HepG2 (cell line): ENCODE data around the gene SPIRE1. TPM values are rescaled to one million over a fixed set of nuclear protein-coding genes. Genes with fewer than 3 reads are reported as not detected.

ENCODE experiments used
- ARNTL ChIP-seq: sonication (generic); formaldehyde crosslinking; IDR thresholded peaks from 2 replicates; pipeline ENCODE4 v1.4.0; 2020; ENCODE audit warnings: mild to moderate bottlenecking, missing genetic modification reagents
- CENPT ChIP-seq: sonication (generic); formaldehyde crosslinking; IDR thresholded peaks from 2 replicates; pipeline ENCODE4 v1.8.0; 2022; ENCODE audit warnings: low read depth, mild to moderate bottlenecking, moderate library complexity, missing genetic modification reagents
- CENPX ChIP-seq: sonication (generic); formaldehyde crosslinking; IDR thresholded peaks from 2 replicates; pipeline ENCODE4 v1.9.0; 2021; ENCODE audit warnings: mild to moderate bottlenecking, missing genetic modification reagents, moderate library complexity
- CHCHD3 ChIP-seq: sonication (generic); formaldehyde crosslinking; IDR thresholded peaks from 2 replicates; pipeline ENCODE4 v1.8.0; 2022; ENCODE audit warnings: mild to moderate bottlenecking, missing genetic modification reagents, moderate library complexity
- ETS1 ChIP-seq: sonication (generic); formaldehyde crosslinking; IDR thresholded peaks from 2 replicates; pipeline ENCODE4 v1.4.0; 2020; ENCODE audit warnings: missing genetic modification reagents
- FOXO1 ChIP-seq: sonication (generic); formaldehyde crosslinking; IDR thresholded peaks from 2 replicates; pipeline ENCODE4 v1.4.0; 2020; ENCODE audit warnings: missing genetic modification reagents
- MYNN ChIP-seq: sonication (generic); formaldehyde crosslinking; IDR thresholded peaks from 2 replicates; pipeline ENCODE4 v1.4.0; 2020; ENCODE audit warnings: mild to moderate bottlenecking, low read depth, missing genetic modification reagents
- TCF12 ChIP-seq, 2 experiments: fragments of 450-650 bp in 1 of 2; sonication (generic) in 1 of 2; formaldehyde crosslinking in 1 of 2; IDR thresholded peaks; 2 replicates each; pipeline versions ENCODE4 v1.6.1 to v1.8.0; 2017 to 2022; ENCODE audit warnings: antibody characterized with exemption in 1 of 2, mild to moderate bottlenecking in 1 of 2, missing genetic modification reagents in 1 of 2, moderate library complexity in 1 of 2
- YEATS2 ChIP-seq: sonication (generic); formaldehyde crosslinking; IDR thresholded peaks from 2 replicates; pipeline ENCODE4 v1.4.0; 2020; ENCODE audit warnings: missing genetic modification reagents, borderline replicate concordance
- ZBTB7A ChIP-seq: sonication (generic); formaldehyde crosslinking; IDR thresholded peaks from 2 replicates; pipeline ENCODE4 v1.8.0; 2022; ENCODE audit warnings: mild to moderate bottlenecking, missing genetic modification reagents
- ZMAT5 ChIP-seq: sonication (generic); formaldehyde crosslinking; IDR thresholded peaks from 2 replicates; pipeline ENCODE4 v1.5.0; 2020; ENCODE audit warnings: mild to moderate bottlenecking, low read depth, missing genetic modification reagents, borderline replicate concordance
- ZMYM4 ChIP-seq: sonication (generic); formaldehyde crosslinking; IDR thresholded peaks from 2 replicates; pipeline ENCODE4 v1.8.1; 2023; ENCODE audit warnings: mild to moderate bottlenecking, missing genetic modification reagents
- ZNF598 ChIP-seq: sonication (generic); formaldehyde crosslinking; IDR thresholded peaks from 2 replicates; pipeline ENCODE4 v1.5.1; 2020; ENCODE audit warnings: mild to moderate bottlenecking, missing genetic modification reagents, borderline replicate concordance
- ZNF646 ChIP-seq: sonication (generic); formaldehyde crosslinking; IDR thresholded peaks from 2 replicates; pipeline ENCODE4 v1.9.0; 2021; ENCODE audit warnings: mild to moderate bottlenecking, missing genetic modification reagents
- ZNF710 ChIP-seq: sonication (generic); formaldehyde crosslinking; IDR thresholded peaks from 2 replicates; pipeline ENCODE4 v1.5.0; 2020; ENCODE audit warnings: mild to moderate bottlenecking, missing genetic modification reagents, borderline replicate concordance
- ZNF777 ChIP-seq: sonication (generic); formaldehyde crosslinking; IDR thresholded peaks from 2 replicates; pipeline ENCODE4 v1.4.0; 2020; ENCODE audit warnings: missing genetic modification reagents
- polyA plus RNA-seq, 8 experiments: library from polyadenylated mRNA; depleted of rRNA in 3 of 8; stranded (reverse) in 7 of 8; unstranded in 1 of 8; fragments of >200 nt; fragmentation: Illumina TruSeq in 4 of 8; extraction: Trizol in 4 of 8; gene quantifications; 2 replicates each; pipeline versions ENCODE4 v1.2.1 to v1.2.3, GENCODE V29; 2011 to 2016; ENCODE audit warnings: low read depth in 4 of 8, missing spikeins in 1 of 8, mixed read lengths in 1 of 8; ENCODE audit not compliant: insufficient read depth in 1 of 8
- total RNA-seq, 5 experiments: library from RNA; depleted of rRNA; stranded (reverse); fragments of >200 nt; fragmentation: Illumina TruSeq; extraction: Trizol; gene quantifications; 2 replicates each; pipeline ENCODE4 v1.2.3, GENCODE V29; 2016; ENCODE audit warnings: low read depth in 1 of 5
- TF ChIP-seq, protein P1 (sequence below): sonication (generic); formaldehyde crosslinking; IDR thresholded peaks from 2 replicates; pipeline ENCODE4 v1.8.0; 2023; ENCODE audit warnings: mild to moderate bottlenecking, missing genetic modification reagents

The SPIRE1 gene
- total and polyA plus RNA-seq, 2 of the 13 experiments (the other 11 are each of a cell fraction or from before 2014, with no cell fraction given): 9.9 to 21.3 TPM

DNA sequence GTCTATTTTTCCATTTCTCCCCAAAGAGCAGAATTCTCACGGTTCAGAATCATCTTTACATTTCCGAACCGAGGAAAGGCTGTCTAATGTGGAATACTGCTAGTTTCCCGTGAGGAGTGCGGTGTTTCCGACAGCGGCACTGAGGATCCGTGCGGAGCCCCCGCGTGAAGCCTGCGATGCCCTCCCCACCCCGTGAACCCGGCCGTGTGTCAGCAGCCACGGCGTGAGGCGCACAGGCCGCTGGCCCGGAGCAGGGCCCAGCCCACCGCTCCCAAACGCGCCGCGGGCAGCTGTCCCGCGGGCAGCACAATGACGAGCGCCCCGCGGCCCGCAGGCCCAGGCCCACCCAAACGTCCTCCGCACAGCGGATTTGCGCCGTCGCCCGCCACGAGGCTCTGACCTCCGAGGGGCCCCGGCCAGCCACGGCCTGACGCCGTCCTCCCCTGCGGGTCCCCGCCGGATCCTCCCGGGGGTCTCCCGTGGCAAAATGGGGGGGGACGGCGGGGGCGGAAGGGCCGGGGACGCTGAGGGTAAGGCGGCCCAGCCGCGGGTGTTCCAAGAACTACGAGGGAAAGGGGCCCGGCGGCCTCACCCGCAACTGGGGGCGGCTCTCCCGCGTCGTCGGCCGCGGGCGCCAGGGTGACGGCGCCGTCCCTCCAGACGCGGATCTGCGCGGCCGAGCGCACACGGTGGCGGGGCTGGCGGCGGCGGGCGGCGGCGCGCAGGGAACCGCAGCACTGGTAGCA lies 796 bp downstream of the SPIRE1 start (continued):
- TF ChIP-seq ZNF710 (CRISPR knock-in tag) (0 out of 2 replicates have a peak, but pooled peaks have one; percentile 19), MYNN (CRISPR knock-in tag) (no peak), CENPX (no peak), CHCHD3 (CRISPR knock-in tag) (0 out of 2 replicates have a peak, but pooled peaks have one; percentile 71), ZNF777 (CRISPR knock-in tag) (peak; percentile 86), ARNTL (CRISPR knock-in tag) (peak; percentile 64; the same call in 1 of the 2 replicates), YEATS2 (CRISPR knock-in tag) (no peak), FOXO1 (CRISPR knock-in tag) (peak; percentile 27; the same call in 1 of the 2 replicates), ZBTB7A (CRISPR knock-in tag) (peak; percentile 58; the same call in 1 of the 2 replicates), ZMYM4 (CRISPR knock-in tag) (peak; percentile 47; the same call in 1 of the 2 replicates), TCF12 (IDR thresholded peaks at IDR 0.05) (no peak), TCF12 (CRISPR knock-in tag; IDR thresholded peaks at IDR 0.05) (no peak), ETS1 (0 out of 2 replicates have a peak, but pooled peaks have one; percentile 32), ZNF646 (CRISPR knock-in tag) (no peak), ZNF598 (0 out of 2 replicates have a peak, but pooled peaks have one; percentile 38), CENPT (CRISPR knock-in tag) (no peak), ZMAT5 (CRISPR knock-in tag) (no peak)
- TF ChIP-seq, protein P1, sequence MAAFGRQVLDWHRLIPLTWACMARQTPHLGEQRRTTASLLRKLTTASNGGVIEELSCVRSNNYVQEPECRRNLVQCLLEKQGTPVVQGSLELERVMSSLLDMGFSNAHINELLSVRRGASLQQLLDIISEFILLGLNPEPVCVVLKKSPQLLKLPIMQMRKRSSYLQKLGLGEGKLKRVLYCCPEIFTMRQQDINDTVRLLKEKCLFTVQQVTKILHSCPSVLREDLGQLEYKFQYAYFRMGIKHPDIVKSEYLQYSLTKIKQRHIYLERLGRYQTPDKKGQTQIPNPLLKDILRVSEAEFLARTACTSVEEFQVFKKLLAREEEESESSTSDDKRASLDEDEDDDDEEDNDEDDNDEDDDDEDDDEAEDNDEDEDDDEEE (CRISPR knock-in tag): no peak
